H9 (cell line): ENCODE data around the gene DDX18. TPM values are rescaled to one million over a fixed set of nuclear protein-coding genes. Genes with fewer than 3 reads are reported as not detected.

Experiments used
- DNase-seq: peaks from one replicate; pipeline ENCODE4 v3.0.0-alpha.2; 2017
- H2AFZ ChIP-seq: one replicate; pipeline ENCODE4 v1.6.1; 2013; ENCODE audit warnings: mild to moderate bottlenecking, low read length, control low read depth, moderate library complexity
- H2AK5ac ChIP-seq: 2 replicates; pipeline ENCODE4 v1.6.1; 2013; ENCODE audit warnings: low read length, control low read depth, mixed read lengths; ENCODE audit not compliant: insufficient read length
- H2BK120ac ChIP-seq: one replicate; pipeline ENCODE4 v1.6.1; 2013; ENCODE audit warnings: low read depth, mild to moderate bottlenecking, low read length, control low read depth, inconsistent platforms; ENCODE audit not compliant: poor library complexity, severe bottlenecking
- H2BK12ac ChIP-seq: 2 replicates; pipeline ENCODE4 v1.6.1; 2013; ENCODE audit warnings: low read length, control low read depth, mixed read lengths, low read depth; ENCODE audit not compliant: insufficient read length
- H2BK15ac ChIP-seq: 2 replicates; pipeline ENCODE4 v1.6.1; 2013; ENCODE audit warnings: low read depth, low read length, control low read depth
- H2BK20ac ChIP-seq: one replicate; pipeline ENCODE4 v1.6.1; 2013; ENCODE audit warnings: low read depth, mild to moderate bottlenecking, low read length, control low read depth, inconsistent platforms; ENCODE audit not compliant: poor library complexity, severe bottlenecking
- H2BK5ac ChIP-seq: 2 replicates; pipeline ENCODE4 v1.6.1; 2013; ENCODE audit warnings: low read length, control low read depth, mixed read lengths; ENCODE audit not compliant: insufficient read length
- H3K14ac ChIP-seq: 2 replicates; pipeline ENCODE4 v1.6.1; 2013; ENCODE audit warnings: low read length, control low read depth; ENCODE audit not compliant: insufficient read depth
- H3K18ac ChIP-seq: 2 replicates; pipeline ENCODE4 v1.6.1; 2013; ENCODE audit warnings: low read depth, mild to moderate bottlenecking, mixed read lengths, low read length, control low read depth; ENCODE audit not compliant: insufficient read length
- H3K23ac ChIP-seq: 2 replicates; pipeline ENCODE4 v1.6.1; 2013; ENCODE audit warnings: low read length, control low read depth, mixed read lengths, low read depth; ENCODE audit not compliant: insufficient read length
- H3K23me2 ChIP-seq: 2 replicates; pipeline ENCODE4 v1.6.1; 2013; ENCODE audit warnings: low read depth, mild to moderate bottlenecking, mixed read lengths, low read length, control low read depth; ENCODE audit not compliant: insufficient read length, poor library complexity, severe bottlenecking
- H3K27ac ChIP-seq: 2 replicates; pipeline ENCODE4 v1.5.1; 2013; ENCODE audit warnings: low read length, control low read depth, mixed read lengths, low read depth; ENCODE audit not compliant: insufficient read length
- H3K27me3 ChIP-seq: 2 replicates; pipeline ENCODE4 v1.6.1; 2013; ENCODE audit warnings: low read length, control low read depth, inconsistent platforms; ENCODE audit not compliant: insufficient read depth
- H3K4ac ChIP-seq: 2 replicates; pipeline ENCODE4 v1.6.1; 2013; ENCODE audit warnings: low read depth, mild to moderate bottlenecking, control low read depth, inconsistent platforms, low read length, moderate library complexity
- H3K4me1 ChIP-seq: 2 replicates; pipeline ENCODE4 v1.6.1; 2013; ENCODE audit warnings: low read length, control low read depth, inconsistent platforms; ENCODE audit not compliant: insufficient read depth
- H3K4me2 ChIP-seq: 2 replicates; pipeline ENCODE4 v1.6.1; 2013; ENCODE audit warnings: low read length, control low read depth, mixed read lengths; ENCODE audit not compliant: insufficient read length, insufficient read depth
- H3K56ac ChIP-seq: 2 replicates; pipeline ENCODE4 v1.6.1; 2013; ENCODE audit warnings: low read depth, mild to moderate bottlenecking, mixed read lengths, low read length, control low read depth; ENCODE audit not compliant: insufficient read length
- H3K79me1 ChIP-seq: 2 replicates; pipeline ENCODE4 v1.6.1; 2013; ENCODE audit warnings: low read depth, mild to moderate bottlenecking, moderate library complexity, low read length, control low read depth, inconsistent platforms; ENCODE audit not compliant: insufficient read depth, poor library complexity, severe bottlenecking
- H3K79me2 ChIP-seq: 2 replicates; pipeline ENCODE4 v1.6.1; 2013; ENCODE audit warnings: low read length, control low read depth, inconsistent platforms; ENCODE audit not compliant: insufficient read depth
- H3K9ac ChIP-seq: 2 replicates; pipeline ENCODE4 v1.6.1; 2013; ENCODE audit warnings: low read length, control low read depth, mixed read lengths; ENCODE audit not compliant: insufficient read length; ENCODE audit errors: extremely low read depth
- H3K9me3 ChIP-seq: one replicate; pipeline ENCODE4 v1.6.1; 2013; ENCODE audit warnings: low read depth, low read length, inconsistent platforms; ENCODE audit not compliant: control insufficient read depth
- H3T11ph ChIP-seq: one replicate; pipeline ENCODE4 v1.6.1; 2013; ENCODE audit warnings: mild to moderate bottlenecking, low read length, control low read depth, inconsistent platforms
- H4K20me1 ChIP-seq: one replicate; pipeline ENCODE4 v1.6.1; 2013; ENCODE audit not compliant: control insufficient read depth, insufficient read length, insufficient read depth
- H4K5ac ChIP-seq: 2 replicates; pipeline ENCODE4 v1.6.1; 2013; ENCODE audit warnings: low read depth, mild to moderate bottlenecking, mixed read lengths, low read length, control low read depth; ENCODE audit not compliant: insufficient read length
- H4K8ac ChIP-seq: replicated peaks from 2 replicates; pipeline ENCODE4 v1.6.1; 2013; ENCODE audit warnings: low read length, control low read depth, mixed read lengths, low read depth; ENCODE audit not compliant: insufficient read length
- H4K91ac ChIP-seq: 2 replicates; pipeline ENCODE4 v1.6.1; 2013; ENCODE audit warnings: low read depth, mild to moderate bottlenecking, moderate library complexity, mixed read lengths, low read length, control low read depth; ENCODE audit not compliant: insufficient read length
- H3K27ac Mint-ChIP-seq, 3 experiments: 2 replicates in 2 of 3; 3 replicates in 1 of 3; pipeline ENCODE4 v1.8.0; 2020 to 2021; ENCODE audit warnings: mixed read lengths in 3 of 3, mild to moderate bottlenecking in 1 of 3, moderate library complexity in 1 of 3
- H3K27me3 Mint-ChIP-seq: 2 replicates; pipeline ENCODE4 v1.8.0; 2021; ENCODE audit warnings: low read depth, mild to moderate bottlenecking, moderate library complexity, mixed read lengths
- H3K36me3 Mint-ChIP-seq, 3 experiments: 2 replicates in 2 of 3; 3 replicates in 1 of 3; pipeline ENCODE4 v1.8.0; 2020 to 2021; ENCODE audit warnings: low read depth in 3 of 3, mixed read lengths in 3 of 3; ENCODE audit not compliant: insufficient read depth in 1 of 3
- H3K4me1 Mint-ChIP-seq, 2 experiments: 2 replicates each; pipeline ENCODE4 v1.8.0; 2020; ENCODE audit warnings: mixed read lengths in 2 of 2
- H3K4me3 Mint-ChIP-seq, 2 experiments: 2 replicates in 1 of 2; 3 replicates in 1 of 2; pipeline ENCODE4 v1.8.0; 2020 to 2021; ENCODE audit warnings: mild to moderate bottlenecking in 2 of 2, mixed read lengths in 2 of 2, moderate library complexity in 1 of 2
- H3K9me3 Mint-ChIP-seq, 2 experiments: 2 replicates in 1 of 2; 3 replicates in 1 of 2; pipeline ENCODE4 v1.8.0; 2020; ENCODE audit warnings: mild to moderate bottlenecking in 2 of 2, mixed read lengths in 2 of 2, moderate library complexity in 1 of 2
- WGBS: extraction: QIAGEN DNeasy Blood & Tissue Kit; methylation state at CpG from one replicate; pipeline ENCODE4 v1.1.7; 2013; ENCODE audit warnings: missing lambda C conversion rate, low lambda C conversion rate, mixed read lengths; ENCODE audit not compliant: insufficient read length; ENCODE audit errors: extremely low coverage; 5-methylcytosine and 5-hydroxymethylcytosine counted together
- total RNA-seq: library from RNA; stranded (reverse); gene quantifications from 2 replicates; pipeline ENCODE4 v1.2.1, GENCODE V29; 2021
- TF ChIP-seq, protein P1 (sequence below): fragments of 200-600 bp; sonication (generic); conservative IDR thresholded peaks from 3 replicates; pipeline ENCODE4 v1.8.0; 2021; ENCODE audit warnings: antibody characterized with exemption, mild to moderate bottlenecking

The DDX18 gene
- total RNA-seq, 1 experiment from 2014 or later, result 115 TPM

DNA sequence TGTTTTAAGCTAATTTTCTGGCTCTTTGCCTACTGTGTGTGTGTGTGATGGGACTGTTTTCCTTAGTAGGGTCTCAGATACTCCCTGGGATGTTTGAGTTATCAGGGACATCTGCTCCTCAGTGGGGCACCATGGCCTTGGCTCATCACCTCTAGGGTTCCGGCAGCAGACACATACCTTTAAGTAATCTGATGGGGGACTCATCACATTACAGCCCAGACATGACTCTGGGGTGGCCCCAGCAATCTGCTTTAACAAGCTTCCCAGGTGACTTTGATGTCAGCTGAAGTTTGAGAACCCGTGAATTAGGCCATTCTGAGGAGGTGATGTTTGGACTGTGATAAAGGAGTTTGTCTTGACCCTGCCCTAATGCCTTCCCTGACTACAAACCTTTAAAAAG, 38.8 kb downstream of the DDX18 start:
- Histone ChIP-seq H3K79me1 (no peaks in the 10 kb centered on the region), H4K5ac (no peak overlapping the region), H4K91ac (no peak overlapping the region), H2BK20ac (no peak overlapping the region), H3K4ac (no peak overlapping the region), H3K27ac (no peak overlapping the region), H3K9me3 (no peaks in the 10 kb centered on the region), H2BK15ac (no peak overlapping the region), H3K23me2 (no peaks in the 10 kb centered on the region), H2AK5ac (no peak overlapping the region), H2BK12ac (no peak overlapping the region), H4K20me1 (no peaks in the 10 kb centered on the region), H2BK120ac (no peak overlapping the region), H3K18ac (no peak overlapping the region), H3T11ph (no peak overlapping the region), H3K27me3 (no peaks in the 10 kb centered on the region), H3K56ac (no peak overlapping the region), H3K9ac (no peak overlapping the region), H3K23ac (no peak overlapping the region), H3K14ac (no peak overlapping the region), H3K4me1 (peaks cover 2% of the 10 kb centered on the region; the same call in 1 of the 2 replicates), H4K8ac (no peak overlapping the region), H3K4me2 (no peak overlapping the region), H2BK5ac (no peak overlapping the region), H2AFZ (no peak overlapping the region), H3K79me2 (no peaks in the 10 kb centered on the region)
- DNase-seq, result no peak
- H3K9me3 Mint-ChIP-seq, result peaks cover under 1 to 2% of the 10 kb centered on the region in 2 experiments; a peak in 2 of 5 replicates
- peaks cover 33 to 36% of the 10 kb centered on the region in 2 experiments for H3K4me1 Mint-ChIP-seq
- no CpG with 5 or more reads among the region's 2 CpGs for WGBS
- TF ChIP-seq, protein P1, sequence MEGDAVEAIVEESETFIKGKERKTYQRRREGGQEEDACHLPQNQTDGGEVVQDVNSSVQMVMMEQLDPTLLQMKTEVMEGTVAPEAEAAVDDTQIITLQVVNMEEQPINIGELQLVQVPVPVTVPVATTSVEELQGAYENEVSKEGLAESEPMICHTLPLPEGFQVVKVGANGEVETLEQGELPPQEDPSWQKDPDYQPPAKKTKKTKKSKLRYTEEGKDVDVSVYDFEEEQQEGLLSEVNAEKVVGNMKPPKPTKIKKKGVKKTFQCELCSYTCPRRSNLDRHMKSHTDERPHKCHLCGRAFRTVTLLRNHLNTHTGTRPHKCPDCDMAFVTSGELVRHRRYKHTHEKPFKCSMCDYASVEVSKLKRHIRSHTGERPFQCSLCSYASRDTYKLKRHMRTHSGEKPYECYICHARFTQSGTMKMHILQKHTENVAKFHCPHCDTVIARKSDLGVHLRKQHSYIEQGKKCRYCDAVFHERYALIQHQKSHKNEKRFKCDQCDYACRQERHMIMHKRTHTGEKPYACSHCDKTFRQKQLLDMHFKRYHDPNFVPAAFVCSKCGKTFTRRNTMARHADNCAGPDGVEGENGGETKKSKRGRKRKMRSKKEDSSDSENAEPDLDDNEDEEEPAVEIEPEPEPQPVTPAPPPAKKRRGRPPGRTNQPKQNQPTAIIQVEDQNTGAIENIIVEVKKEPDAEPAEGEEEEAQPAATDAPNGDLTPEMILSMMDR, result no peak
- H3K27ac Mint-ChIP-seq, result no peak overlapping the region
- H3K27me3 Mint-ChIP-seq, result peaks cover 9% of the 10 kb centered on the region
- no peak overlapping the region for H3K4me3 Mint-ChIP-seq
- peaks cover 2% of the 10 kb centered on the region in 3 experiments; a peak in 5 of 7 replicates for H3K36me3 Mint-ChIP-seq
